ENCODE results near the gene CDC42BPB. TPM values are rescaled to one million over a fixed set of nuclear protein-coding genes. Genes with fewer than 3 reads are reported as not detected.

Gene CDC42BPB
- total RNA-seq, 1 donor from 2014 or later: 105 TPM

GRCh38 chr14:102962111-102962627, 95.2 kb downstream of the CDC42BPB start:
- DNase-seq (ENCODE audit: low spot score) (no peak), ATAC-seq (no peak)
- intact Hi-C loops (cut with DNase I): no loop called here

- ATAC-seq (no peak), DNase-seq (ENCODE audit: low spot score) (no peak)
- intact Hi-C loops (cut with DNase I): no loop called here
Measured at GRCh38 chr14:102958461-102958860, 98.9 kb downstream of the CDC42BPB start.

DNA sequence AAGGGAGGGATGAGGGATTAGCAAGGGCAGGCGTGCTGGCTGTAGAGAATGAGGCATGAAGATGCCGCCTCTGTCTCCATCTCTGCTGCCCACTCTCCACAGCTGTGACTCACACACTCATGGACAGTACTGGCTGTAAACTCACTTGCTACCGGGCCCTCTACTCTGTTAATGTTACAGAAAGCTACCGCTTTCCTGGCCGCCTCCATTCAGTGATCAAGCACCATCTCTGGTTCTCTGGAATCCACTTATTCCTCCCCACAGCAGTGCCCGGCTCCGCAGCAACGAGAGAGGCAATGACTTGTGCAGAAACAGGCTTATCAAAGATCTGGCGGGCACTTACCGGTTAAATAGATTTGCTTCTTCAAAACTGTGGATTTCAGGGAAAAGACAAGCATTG, 100.1 kb downstream of the CDC42BPB start:
- intact Hi-C loops (cut with DNase I): no loop called here
- ATAC-seq: no peak
- DNase-seq (ENCODE audit: low spot score): no peak

DNA sequence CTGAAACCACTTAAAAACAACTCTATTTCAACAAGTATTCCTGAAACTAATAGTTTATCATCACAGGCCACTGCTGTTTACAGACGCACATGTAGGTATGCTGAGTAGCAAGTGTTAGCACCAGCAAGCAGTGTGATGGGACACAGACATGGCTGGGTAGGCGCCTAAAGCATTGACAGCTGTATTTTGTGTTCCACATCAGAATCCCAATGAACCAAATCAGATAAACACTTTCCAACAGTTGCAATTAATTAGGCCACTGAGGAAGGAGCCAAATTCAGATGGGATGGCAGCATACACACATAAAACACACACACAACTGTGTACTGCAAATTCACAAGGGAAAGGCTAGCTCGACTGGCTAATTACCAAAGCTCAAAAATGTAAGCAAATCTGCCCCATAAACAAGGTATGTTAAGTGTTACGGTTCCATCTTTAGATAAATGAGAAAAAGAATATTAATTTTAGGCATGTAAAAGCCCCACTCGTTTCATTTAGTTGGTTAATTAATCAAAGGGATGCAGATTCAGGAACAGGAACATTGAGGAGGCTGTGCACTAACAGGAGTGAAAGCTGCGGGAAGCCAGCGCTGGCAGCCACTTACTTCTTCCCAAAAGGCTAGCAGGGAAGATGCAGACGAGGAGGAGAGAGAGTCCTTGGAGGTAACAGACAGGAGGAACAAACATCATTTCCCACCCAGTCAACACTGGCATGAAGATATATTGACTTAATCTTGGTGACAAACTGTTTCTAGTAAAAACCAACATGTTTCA, 101.5 kb downstream of the CDC42BPB start:
- ATAC-seq (no peak), DNase-seq (ENCODE audit: low spot score) (no peak)
- intact Hi-C loops (cut with DNase I): no loop called here

- intact Hi-C loops (cut with DNase I): no loop called here
- no peak for ATAC-seq
- DNase-seq (ENCODE audit: low spot score): no peak
Measured at GRCh38 chr14:102954081-102954789, 103.1 kb downstream of the CDC42BPB start.

DNA sequence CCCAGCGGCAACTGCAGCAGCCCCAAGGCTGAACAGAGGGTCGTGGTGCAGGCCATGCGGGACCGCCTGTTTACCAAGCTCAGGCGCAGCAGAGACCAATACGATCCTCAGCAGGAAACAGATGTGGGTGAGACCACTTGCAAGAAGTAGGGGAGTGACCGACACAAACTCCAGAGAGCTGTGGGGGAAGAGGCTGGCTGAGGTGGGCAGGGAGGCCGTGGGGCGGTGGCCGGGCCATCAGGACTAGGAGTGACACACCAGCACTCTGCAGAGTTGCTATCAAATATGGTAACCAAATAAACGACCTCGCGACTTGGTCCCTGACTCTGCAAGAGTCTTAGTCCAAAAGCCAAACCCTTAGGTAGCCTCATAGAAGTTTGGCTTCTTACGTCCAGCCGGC, 104.2 kb downstream of the CDC42BPB start:
- intact Hi-C loops (cut with DNase I): no loop called here
- ATAC-seq (no peak), DNase-seq (ENCODE audit: low spot score) (no peak)

DNA sequence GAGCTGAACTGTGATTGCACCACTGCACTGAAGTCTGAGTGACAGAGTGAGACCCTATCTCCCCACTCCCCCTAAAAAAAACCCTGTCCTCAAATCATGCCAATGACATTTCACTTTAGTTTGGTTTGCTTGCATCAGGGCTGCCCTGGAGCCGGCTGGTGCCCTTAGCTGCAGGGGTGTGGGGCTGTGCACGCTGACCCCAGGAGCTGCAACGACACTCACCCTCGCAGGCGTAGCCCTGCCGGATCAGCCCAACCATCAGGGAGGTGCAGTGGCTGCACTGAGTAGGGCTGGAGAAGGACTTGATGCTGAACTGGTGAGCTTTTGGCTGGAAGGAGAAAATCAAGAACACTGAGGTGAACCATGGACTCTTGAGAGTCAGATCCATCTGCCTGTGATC, 105.1 kb downstream of the CDC42BPB start:
- intact Hi-C loops (cut with DNase I): no loop called here
- ATAC-seq (no peak), DNase-seq (ENCODE audit: low spot score) (no peak)

GRCh38 chr14:102951799-102952198, 105.5 kb downstream of the CDC42BPB start:
- intact Hi-C loops (cut with DNase I): no loop called here
- DNase-seq (ENCODE audit: low spot score): no peak
- no peak for ATAC-seq

GRCh38 chr14:102951034-102951433, 106.3 kb downstream of the CDC42BPB start:
- intact Hi-C loops (cut with DNase I): no loop called here
- DNase-seq (ENCODE audit: low spot score) (no peak), ATAC-seq (peak; percentile 65)

GRCh38 chr14:102949801-102950451, 107.4 kb downstream of the CDC42BPB start:
- no peak for DNase-seq (ENCODE audit: low spot score)
- intact Hi-C loops (cut with DNase I): no loop called here
- ATAC-seq: peak; percentile 23

- DNase-seq (ENCODE audit: low spot score): no peak
- ATAC-seq: peak; percentile 28
- intact Hi-C loops (cut with DNase I): no loop called here
Measured at GRCh38 chr14:102949062-102949800, 108.1 kb downstream of the CDC42BPB start.

GRCh38 chr14:102948698-102949061, 108.7 kb downstream of the CDC42BPB start:
- intact Hi-C loops (cut with DNase I): no loop called here
- ATAC-seq: no peak
- no peak for DNase-seq (ENCODE audit: low spot score)

DNA sequence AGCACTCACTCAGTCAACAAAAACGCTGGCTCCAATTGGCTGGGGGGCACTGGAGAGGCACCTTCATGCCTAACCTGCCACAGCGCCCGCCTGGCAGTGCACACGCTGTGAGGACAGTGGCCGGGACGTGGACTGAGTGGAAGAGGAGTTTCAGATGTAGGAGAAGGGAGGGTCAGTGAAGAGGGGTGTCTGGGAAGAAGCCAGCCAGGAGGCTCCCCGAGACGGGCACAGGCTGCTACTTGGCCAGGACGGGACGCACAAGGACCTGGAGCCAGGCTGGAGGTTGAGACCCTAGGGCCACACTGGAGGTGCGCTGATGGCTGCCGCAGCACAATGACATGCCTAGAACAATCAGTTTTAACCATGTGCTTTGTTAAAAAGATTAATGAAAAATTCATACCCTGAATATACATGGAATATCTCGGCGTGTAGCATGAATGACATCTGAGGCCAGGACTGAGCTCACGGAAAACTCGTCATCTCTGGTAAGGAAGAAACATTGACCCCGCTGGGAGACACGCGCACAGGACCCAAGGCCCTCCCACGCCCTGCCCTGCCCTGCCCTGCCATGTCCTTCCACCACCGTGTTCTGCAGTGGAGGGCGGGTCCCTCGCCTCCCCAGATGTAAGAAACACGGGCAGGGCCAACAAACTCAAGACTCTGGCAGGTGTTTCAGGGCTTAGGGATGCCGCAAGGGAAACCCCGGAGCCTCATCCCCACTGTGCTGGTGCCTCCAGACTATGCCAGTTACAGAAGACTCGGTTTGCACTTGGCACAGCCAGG, 109.8 kb downstream of the CDC42BPB start:
- intact Hi-C loops (cut with DNase I): no loop called here
- no peak for ATAC-seq
- DNase-seq (ENCODE audit: low spot score): no peak

DNA sequence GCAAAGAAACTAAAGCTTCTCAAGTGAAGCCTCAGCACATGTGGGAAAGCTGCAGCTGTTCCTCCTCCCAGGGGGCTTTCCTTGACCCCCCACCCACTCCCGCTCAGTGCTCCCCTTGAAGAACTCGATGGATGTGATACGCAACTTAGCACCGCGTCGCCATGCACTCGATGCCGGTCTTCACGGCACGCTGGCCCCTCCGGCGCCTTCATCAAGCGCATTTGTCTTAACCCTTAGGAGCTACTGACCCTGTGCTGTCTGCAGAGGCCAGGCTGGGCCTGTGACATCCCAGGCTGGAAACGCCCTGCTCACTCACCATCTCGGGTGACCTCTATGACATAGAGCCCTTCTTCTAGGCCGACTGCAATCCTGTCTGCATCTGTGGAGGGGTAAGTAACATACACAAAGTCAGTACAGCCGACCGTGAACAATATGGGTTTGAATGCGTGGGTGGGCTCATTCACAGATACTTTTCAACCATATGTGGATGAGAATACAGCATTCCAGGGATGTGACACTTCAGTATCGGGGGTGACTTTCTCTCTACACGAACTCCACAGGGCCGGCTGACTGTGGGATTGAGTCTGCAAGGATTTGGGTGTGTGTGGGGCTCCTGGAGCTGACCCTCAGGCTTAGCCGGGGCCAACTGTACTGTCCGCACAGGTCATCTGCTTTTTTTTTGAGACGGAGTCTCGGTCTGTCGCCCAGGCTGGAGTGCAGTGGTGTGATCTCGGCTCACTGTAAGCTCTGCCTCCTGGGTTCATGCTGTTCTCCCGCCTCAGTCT, 111.8 kb downstream of the CDC42BPB start:
- ATAC-seq (no peak), DNase-seq (ENCODE audit: low spot score) (no peak)
- intact Hi-C loops (cut with DNase I): no loop called here

- no peak for ATAC-seq
- intact Hi-C loops (cut with DNase I): no loop called here
- no peak for DNase-seq (ENCODE audit: low spot score)
Measured at GRCh38 chr14:102944448-102945330, 112.7 kb downstream of the CDC42BPB start.

DNA sequence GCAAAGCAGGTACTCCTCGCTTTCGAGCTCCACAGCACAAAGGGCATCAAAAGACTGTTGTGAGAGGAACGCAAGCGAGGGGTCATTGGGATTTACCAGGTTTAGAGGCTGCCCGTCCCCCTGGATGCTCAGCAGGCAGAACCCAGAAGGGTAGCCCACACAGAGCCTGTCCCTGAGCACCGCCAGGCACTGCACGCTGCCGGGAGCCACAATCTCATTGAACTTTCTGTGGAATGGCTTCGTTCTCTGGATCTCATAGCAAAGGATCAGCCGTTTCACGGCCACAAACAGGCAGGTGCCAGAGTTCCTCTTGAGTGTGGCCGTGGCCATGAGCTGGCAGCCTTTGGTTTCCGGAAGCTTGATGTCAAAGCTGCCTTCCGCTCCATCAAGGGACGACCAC, 113.4 kb downstream of the CDC42BPB start:
- intact Hi-C loops (cut with DNase I): no loop called here
- ATAC-seq (no peak), DNase-seq (ENCODE audit: low spot score) (no peak)

- ATAC-seq (no peak), DNase-seq (ENCODE audit: low spot score) (no peak)
- intact Hi-C loops (cut with DNase I): no loop called here
Measured at GRCh38 chr14:102943454-102943853, 113.9 kb downstream of the CDC42BPB start.

All from sciatic nerve (tissue), 2 donors.